NCI-H446 treated with DMSO at 0.1 percent for 48 hours (cell line): Measurements from ENCODE around the gene LHFPL3.
"Not testable (repeated sequence)": the region's sequence is repeated elsewhere in the genome, so short reads cannot be mapped to it uniquely, and the experiment has no call there.

Experiments
- DNase-seq: peaks from one replicate; lab custom pipeline; 2025; lab: John Stamatoyannopoulos, UW

LHFPL3 gene

GRCh38 chr7:104898434-104898833, 570.0 kb downstream of the LHFPL3 start:
- DNase-seq = no peak

GRCh38 chr7:104900525-104901239, 572.3 kb downstream of the LHFPL3 start:
- no peak for DNase-seq

GRCh38 chr7:104901240-104901619, 572.8 kb downstream of the LHFPL3 start:
- no peak for DNase-seq

GRCh38 chr7:104902183-104902582, 573.8 kb downstream of the LHFPL3 start:
- DNase-seq = no peak

- no peak for DNase-seq
Observed at GRCh38 chr7:104903044-104903443, 574.6 kb downstream of the LHFPL3 start.

GRCh38 chr7:104903846-104904245, 575.4 kb downstream of the LHFPL3 start:
- DNase-seq = no peak

GRCh38 chr7:104906032-104906431, 577.6 kb downstream of the LHFPL3 start:
- no peak for DNase-seq

- DNase-seq = no peak
Observed at GRCh38 chr7:104906556-104906955, 578.2 kb downstream of the LHFPL3 start.

GRCh38 chr7:104908636-104909035, 580.2 kb downstream of the LHFPL3 start:
- DNase-seq = no peak

- DNase-seq = no peak
Observed at GRCh38 chr7:104909096-104909495, 580.7 kb downstream of the LHFPL3 start.

- no peak for DNase-seq
Observed at GRCh38 chr7:104914421-104914820, 586.0 kb downstream of the LHFPL3 start.

GRCh38 chr7:104921596-104921995, 593.2 kb downstream of the LHFPL3 start:
- no peak for DNase-seq

GRCh38 chr7:104922182-104923009, 594.0 kb downstream of the LHFPL3 start:
- no peak for DNase-seq

GRCh38 chr7:104923010-104923421, 594.6 kb downstream of the LHFPL3 start:
- DNase-seq = peak; percentile 63

- DNase-seq = not testable (repeated sequence)
Observed at GRCh38 chr7:104926189-104926588, 597.8 kb downstream of the LHFPL3 start.

- DNase-seq = no peak
Observed at GRCh38 chr7:104926601-104927041, 598.2 kb downstream of the LHFPL3 start.

GRCh38 chr7:104927055-104927454, 598.7 kb downstream of the LHFPL3 start:
- DNase-seq = no peak

- DNase-seq = no peak
Observed at GRCh38 chr7:104928721-104929400, 600.5 kb downstream of the LHFPL3 start.

GRCh38 chr7:104929921-104930320, 601.5 kb downstream of the LHFPL3 start:
- DNase-seq = no peak

GRCh38 chr7:104931181-104931781, 602.9 kb downstream of the LHFPL3 start:
- DNase-seq = no peak

GRCh38 chr7:104933022-104933421, 604.6 kb downstream of the LHFPL3 start:
- DNase-seq = no peak

- DNase-seq = no peak
Observed at GRCh38 chr7:104933521-104933988, 605.2 kb downstream of the LHFPL3 start.
